ENCODE results near the gene CEACAM6.

Gene CEACAM6

DNA sequence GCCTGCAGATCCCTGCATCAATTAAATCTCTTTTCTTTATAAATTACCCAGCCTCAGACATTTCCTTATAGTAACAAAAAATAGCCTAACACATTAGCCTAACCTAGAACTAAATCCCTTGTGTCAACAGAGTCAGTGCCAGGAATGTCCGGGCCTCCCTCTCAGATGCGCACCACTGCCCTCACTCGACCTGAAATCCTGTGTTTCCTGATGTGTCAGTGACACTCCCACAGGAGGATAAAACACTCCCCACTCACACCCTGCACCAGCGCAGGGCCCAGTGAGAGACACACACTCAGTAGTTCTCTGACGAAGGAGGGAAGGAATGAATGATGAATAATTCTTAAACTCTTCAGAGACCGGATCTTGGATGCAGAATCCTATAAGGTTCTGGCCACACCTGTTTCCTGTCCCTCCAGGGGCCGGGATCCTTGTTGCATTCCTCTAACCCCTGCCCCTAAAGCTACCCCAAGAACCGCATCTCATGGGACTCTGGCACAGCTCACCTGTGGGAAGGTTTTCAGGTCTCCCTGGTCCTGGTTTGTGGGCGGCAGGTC, 44.2 kb downstream of the CEACAM6 start:
- DNase-seq = no peak

DNA sequence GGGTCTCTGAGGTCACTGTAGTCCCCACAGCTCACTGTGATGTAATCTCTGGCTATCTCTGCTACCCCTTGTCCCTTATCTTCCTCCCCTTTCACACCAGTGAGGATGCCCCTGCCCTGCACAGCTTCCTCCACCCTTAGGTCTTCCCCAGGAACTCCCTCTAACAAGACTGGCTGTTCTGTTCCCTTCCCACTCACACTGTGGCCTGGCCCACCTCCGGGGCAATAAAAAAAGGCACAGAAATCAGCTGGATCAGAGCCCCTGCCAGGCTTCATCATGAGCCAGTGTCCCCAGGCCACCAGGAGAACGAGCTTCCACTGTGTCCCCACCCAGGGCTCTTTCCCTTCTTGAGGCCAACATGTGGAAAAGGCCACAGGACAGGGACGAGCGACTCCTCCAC, 45.7 kb downstream of the CEACAM6 start:
- no peak for DNase-seq

DNA sequence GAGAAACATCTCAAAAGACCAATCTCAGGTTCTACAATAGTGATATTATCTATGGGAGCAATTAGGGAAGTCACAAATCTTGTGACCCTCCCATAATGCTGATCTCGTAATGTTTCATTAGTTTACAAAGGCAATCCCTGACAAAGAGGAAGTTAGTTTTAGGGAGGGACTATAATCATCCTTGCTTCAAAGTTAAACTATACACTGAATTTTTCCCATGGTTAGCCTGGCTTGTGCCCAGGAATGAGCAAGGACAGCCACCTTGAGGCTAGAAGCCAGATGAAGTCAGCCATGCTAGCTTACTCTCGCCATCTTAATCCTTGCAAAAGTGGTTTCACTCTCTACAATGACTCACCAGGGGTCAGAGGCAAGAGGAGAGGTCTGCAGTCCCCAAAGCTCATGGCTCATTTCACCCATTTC, 46.5 kb downstream of the CEACAM6 start:
- no peak for DNase-seq

DNA sequence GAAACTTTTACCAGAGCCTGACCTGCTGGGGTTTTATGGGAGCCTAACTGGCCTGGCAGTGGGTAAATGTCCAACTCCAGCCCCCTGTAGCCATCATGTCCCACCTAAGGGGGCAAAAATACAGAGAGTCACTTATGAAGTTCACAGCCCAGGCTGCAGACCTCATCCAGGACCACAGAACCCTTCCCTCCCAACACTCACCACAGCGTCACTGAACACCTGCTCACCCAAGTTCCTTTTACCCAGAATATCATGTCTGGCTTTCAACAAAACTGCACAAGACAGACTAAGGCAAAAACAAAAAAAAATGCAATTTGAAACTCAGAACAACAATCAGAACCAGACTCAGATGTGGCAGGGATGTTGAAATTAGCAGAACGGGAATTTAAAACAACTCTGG, 47.4 kb downstream of the CEACAM6 start:
- no peak for DNase-seq

DNA sequence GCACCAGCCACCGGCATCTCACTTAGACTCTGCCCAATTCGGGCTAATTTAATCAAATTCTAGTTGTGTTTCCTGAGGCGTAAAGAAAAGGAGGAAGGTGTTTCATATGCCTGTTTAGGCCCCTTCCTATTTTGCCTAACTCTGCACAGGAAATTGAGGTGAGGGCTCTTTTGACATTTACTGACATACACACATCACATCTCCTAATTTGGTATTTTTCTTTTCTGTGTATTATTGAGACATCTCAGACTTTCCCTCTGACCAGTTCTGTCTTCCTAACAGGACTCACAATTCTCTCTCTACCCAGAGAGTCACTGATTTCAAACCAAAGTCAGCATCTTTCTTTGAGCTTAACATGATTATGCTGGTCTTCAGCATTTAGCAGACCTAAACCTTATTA, 49.0 kb downstream of the CEACAM6 start:
- no peak for DNase-seq

DNA sequence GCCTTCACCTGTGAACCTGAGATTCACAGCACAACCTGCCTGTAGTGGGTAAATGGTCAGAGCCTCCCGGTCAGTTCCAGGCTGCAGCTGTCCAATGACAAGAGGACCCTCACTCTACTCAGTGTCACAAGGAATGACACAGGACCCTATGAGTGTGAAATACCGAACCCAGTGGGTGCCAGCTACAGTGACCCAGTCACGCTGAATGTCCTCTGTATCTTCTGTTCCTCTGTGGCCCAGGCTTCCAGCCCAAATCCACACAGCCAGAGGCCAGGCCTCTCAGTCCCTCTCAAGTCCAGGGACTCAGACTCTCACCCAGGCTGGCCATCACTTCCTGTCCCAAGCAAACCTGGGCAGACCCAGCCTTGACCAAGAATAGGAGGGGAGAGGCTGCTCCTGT, 51.8 kb downstream of the CEACAM6 start:
- no peak for DNase-seq

DNA sequence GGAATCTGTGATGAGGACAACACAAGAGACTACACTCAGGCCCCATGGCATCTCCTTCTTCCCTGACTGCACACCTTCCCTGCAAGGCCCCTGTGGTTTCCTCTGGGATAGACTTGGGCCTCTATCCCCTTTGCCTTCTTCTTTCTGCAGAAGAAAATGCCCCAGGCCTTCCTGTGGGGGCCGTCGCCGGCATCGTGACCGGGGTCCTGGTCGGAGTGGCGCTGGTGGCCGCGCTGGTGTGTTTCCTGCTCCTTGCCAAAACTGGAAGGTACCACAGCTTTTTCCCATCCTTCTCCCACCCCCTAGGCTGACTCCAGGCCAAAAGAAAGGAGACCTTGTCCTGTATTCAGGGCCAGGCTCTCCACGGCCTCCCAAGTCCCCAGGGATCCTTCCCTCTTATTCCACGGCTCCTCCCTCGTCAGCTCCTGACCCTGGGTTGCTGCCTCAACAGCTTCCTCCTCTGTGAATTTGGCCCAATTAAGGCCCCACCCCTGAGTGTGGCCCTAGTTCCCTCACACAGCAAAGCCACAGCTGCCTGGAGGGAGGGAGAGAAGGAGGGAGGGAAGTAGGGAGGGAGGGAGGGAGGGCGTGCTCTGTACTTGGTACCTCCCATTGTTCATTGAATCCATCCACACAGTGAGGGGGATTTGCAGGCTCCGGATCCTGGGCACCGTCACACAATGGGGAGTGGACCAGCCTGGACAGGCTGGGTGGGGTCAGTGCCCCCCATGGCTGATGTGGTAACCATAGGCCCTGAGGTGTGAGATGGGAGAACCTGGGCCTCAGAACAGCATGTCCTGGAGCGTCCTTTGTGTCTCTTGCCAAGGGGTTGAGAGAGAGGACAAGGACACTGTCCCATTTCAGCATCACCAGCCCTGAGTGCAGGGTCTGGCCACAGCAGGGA, 53.6 kb downstream of the CEACAM6 start:
- no peak for DNase-seq

DNA sequence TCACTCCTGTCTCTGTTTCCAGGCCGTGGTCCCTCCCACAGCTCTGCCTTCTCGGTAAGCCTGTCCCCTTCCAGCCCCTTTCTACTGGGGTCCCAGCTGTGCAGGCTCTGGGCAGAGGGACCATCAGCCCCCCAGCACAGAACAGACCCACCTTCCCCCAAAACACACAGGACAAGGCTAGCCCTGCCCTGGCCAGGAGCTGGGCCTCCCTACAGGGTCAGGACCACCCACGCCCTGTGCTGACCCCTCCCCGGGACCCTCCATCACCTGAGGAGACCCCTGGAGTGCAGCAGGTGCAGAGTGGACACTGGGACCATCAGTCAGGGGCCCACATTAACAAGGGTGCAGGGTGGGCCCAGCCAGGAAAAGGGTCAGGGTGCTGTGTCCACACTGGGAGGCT, 55.0 kb downstream of the CEACAM6 start:
- no peak for DNase-seq

DNA sequence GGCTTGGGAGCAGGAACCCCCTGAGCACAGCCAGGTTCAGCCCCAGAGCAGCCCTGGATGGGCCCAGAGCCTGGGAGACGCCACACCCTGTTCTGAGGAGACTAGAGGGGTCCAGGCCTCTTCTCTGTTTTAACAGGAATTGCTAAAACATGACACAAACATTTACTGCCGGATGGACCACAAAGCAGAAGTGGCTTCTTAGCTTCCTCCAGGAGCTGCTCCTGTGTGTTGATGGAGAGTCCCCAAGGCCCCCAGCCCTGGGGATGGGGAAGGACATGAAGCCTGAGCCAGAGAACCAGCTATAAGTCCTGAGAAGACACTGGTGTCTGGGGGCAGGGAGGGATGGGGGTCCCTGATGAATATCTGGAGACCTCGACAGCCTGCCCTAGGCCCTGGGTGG, 55.7 kb downstream of the CEACAM6 start:
- DNase-seq = no peak

DNA sequence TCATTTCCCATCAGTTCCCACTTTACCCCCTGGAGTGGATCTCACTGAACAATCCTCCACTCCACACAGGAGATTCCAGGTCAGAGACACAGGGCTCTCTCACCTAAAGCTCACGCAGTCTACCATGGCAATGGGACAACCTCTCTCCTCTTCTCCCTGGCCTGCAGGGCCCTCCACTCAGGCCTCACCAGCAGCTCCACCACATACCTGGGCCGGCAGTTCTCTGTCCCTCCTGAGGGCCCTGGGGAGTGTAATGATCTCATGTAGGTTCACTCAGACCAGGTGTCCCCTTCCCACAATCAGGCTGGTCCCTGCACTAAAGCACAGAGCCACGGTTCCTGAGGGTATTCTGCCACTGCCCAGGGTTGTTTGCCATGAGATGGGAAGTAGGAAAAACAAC, 56.7 kb downstream of the CEACAM6 start:
- DNase-seq = no peak

DNA sequence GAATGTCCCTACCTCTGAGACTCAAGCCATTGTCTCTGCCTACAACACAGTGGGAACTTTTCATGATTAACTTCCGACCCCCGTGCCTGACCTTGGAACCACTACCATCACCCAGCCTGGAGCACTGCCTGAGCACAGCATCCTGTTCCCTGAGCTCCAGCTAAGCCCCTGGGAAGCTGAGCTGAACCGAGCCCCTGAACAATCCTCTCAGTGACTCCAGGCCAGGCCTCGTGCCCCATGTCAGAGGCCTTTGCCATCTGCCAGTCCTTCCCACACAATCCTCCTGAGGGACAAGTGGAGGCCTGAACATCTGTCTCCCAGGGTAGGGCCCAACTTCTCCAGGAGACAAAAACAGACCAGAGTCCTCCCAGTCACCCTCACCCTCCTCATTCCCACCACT, 58.6 kb downstream of the CEACAM6 start:
- no peak for DNase-seq

DNA sequence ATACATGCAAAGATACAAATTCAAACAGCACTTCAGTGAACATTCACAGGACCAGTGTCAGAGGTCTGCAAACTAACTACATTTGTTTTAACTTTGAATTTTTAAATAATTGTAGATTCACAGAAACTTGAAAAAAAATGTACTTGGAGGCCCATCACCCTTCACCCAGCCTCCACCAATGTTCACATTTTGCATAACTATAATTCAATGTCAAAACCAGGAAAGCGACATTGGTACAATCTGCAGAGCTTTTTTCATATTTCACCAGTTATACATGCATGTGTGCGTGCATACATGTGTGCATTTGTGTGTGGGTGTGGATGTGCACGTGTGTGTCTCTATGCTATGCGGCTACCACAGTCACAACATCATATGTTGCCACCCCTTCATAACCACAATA, 60.0 kb downstream of the CEACAM6 start:
- DNase-seq = no peak

DNA sequence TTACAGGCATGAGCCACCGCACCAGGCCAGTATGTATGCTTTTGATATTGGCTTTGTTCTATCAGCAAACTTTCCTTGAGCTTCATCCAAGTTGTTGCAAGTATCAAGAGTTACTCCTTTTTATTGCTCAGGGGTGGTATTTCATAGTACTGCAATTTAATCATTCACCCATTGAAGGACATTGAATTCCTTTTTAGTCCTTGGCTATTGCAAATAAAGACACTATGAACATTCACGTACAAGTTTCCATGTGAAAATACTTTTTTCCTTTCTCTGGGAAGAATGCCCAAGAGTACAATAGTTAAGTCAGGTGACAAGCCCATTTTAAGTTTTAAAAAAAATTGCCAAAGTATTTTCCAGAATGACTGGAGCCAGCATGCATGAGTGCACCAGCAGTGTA, 61.4 kb downstream of the CEACAM6 start:
- DNase-seq = no peak

DNA sequence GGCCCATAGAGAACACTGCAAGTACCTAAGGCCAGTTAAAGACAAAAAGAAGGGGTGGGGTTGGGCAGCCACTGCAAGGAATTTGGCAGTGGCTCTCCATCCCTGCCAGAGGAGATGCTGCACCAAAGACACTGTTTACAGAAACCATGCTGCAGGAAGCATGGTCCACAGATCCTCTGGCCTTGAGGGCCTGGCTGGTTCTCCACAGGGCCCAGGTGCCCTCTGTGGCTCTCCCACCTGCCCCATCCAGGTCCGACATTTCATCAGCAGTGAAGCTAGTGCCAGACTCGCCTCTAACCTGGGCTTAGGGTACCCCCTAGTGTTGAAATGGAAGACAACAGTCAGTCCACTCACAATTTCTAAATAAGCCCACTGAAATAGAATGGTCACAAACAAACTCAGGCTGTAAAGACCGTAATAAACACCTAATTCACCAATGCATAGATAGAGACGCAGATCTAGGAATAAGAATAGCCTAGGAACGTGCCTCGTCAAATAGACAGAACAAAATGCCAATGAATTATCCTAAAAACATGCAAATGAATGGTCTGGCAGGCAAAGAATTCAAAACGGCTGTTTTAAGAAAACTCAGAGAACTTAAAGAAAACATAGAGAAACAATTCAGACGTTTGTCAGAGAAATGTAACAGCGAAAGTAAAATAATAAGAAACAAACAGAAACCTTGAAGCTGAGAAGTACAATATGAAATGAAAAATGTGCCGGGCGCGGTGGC, 65.8 kb downstream of the CEACAM6 start:
- DNase-seq = peak; percentile 4
